Activated gamma-delta T cell treated with anti-CD3 and anti-CD28 coated beads, Interleukin-2, amount 50 U/mL, for 16 hours (primary cell): ENCODE measurements around the gene TSHZ2.
"Not testable (repeated sequence)": the region's sequence is repeated elsewhere in the genome, so short reads cannot be mapped to it uniquely, and the experiment has no call there.

ENCODE experiments used
- DNase-seq: peaks from one replicate; pipeline ENCODE4 v3.0.0-alpha.2; 2020; ENCODE audit warnings: low read depth

TSHZ2 gene

DNA sequence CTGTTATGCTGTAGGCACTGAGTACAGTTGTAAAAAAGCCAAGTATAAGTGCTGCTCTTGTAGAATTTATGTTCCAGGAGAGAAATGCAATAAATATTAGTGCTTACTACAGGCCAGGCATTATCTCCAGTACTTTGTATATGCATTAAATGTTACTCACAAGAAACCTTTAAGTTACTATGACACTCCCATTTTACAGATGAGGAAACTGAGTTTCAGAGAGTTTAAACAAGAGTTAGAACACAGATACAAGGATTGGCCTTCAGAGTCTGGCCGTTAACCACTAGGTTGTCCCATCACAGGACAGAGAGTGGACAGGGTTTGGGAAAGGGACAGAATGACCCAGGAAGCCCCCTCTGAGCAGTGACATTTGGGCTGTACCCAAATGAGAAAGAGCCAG, 347.0 kb downstream of the TSHZ2 start:
- DNase-seq: no peak

DNA sequence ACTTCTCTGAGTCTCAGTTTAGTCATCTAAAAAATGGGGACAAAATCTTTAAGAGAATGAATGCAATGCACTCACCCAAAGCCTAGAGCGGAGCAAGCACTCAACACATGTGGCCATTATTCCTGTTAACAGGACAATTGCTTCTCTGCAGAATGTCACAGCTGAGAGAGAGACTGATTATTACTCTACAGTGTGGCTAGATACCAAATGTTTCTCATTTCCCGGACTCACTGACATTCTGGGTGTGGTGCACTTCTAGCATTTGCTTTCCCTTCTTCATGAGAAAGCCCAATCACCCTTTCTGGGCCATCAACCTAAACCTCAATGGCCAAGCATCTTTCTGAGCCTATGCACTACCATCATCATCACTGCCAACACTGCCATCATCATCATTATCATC, 347.6 kb downstream of the TSHZ2 start:
- DNase-seq: no peak

DNA sequence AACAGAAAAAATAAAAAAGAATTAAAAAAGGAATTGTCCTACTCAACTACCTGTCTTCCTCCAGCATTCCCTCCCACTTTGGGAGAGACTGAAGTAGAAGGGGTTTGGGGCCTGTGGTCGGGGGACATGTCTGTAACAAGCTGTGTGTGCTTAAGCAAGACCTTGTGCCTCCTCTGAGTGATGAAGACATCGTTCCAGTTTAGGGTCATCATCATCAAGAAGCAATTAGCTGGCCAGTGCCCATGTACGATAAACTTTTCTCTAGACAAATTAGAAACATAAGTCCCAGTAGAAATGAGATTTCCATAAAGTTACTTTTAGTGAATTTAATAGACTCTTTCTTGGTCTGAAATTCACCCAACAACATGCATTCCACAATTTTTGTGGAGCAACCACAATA, 348.5 kb downstream of the TSHZ2 start:
- no peak for DNase-seq

DNA sequence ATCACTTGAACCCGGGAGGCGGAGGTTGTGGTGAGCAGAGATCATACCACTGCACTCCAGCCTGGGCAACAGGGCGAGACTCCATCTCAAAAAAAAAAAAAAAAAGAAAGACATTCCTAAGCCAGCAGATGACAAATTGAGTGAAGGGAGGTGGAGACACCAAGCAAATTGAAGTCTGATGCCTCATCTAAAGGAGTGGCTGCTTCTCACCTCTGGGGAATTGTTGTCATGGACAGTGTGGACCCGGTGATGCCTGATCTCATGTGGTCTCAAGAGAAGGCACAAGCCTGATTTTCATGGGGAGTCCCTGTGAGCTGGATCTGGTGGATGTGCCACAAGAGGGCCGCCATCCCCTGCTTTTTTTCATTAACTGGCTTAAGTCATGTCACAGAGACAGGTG, 349.4 kb downstream of the TSHZ2 start:
- DNase-seq: no peak

DNA sequence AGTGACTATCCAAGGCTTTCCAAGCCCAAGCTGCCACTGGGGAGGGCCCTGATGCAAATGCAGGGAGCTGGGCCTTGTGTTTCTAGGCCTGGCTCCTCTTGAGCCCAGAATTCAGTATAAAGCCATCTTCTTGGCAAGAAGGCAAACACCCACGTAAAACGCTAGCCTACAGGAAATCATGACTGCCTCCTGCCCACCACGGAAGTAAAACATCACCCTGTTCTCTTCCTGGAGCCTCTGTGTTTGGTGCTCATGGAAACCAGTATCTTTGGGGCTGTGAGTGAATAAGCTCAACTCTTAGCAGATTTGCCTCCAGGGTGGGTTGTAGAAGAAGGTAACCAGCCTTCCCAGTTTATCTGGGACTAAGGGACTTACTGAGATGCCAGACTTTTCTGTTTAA, 350.5 kb downstream of the TSHZ2 start:
- DNase-seq: no peak

DNA sequence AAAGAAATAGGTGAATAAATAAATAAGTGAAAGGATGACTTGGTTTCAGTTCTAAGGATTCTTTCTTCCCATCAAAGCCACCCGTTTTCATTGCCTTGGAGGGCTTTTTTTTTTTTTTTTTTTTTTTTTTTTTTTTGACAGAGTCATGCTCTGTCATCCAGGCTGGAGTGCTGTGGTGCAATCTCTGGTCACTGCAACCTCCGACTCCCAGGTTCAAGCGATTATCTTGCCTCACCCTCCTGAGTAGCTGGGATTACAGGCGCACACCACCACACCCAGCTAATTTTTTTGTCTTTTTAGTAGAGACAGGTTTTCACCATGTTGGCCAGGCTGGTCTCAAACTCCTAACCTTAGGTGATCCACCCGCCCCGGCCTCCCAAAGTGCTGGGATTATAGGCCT, 351.3 kb downstream of the TSHZ2 start:
- DNase-seq: not testable (repeated sequence)

DNA sequence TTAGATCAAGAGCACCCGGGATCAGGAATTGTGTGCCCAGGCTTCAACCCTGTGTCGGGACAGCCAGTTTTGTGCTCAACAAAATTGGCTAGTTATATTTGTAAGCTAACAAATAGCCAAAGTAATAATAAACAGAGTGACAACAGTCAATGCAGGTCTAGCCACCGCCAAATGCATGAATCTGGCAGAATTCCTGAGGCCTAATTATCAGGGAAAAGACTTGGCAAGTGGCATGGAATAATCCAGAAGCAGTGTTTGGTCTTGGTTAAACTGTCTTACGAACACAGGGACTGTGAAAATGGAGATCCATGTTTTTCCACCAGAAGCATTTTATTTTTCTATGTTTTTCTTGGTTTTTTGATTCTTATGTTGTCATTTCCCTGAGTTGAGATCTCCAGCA, 352.7 kb downstream of the TSHZ2 start:
- no peak for DNase-seq

DNA sequence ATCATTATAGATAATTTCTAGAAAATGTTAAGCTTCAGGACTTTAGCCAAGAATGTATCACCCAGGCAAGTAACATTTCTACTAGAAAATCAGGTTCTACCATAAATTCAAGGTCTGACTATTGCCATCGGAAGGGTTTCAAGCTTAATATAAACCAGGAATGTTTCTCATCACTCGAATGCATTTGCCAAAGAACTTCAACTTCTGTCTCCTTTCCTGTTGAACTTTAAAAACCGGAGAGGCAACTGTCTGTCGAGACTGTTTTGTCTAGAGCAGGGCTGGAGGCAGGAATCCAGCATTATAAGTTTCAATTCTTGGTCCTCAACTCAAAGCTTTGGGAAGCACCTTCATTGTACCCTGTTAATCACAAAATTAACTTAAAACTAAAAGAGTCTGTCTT, 356.8 kb downstream of the TSHZ2 start:
- DNase-seq: no peak

DNA sequence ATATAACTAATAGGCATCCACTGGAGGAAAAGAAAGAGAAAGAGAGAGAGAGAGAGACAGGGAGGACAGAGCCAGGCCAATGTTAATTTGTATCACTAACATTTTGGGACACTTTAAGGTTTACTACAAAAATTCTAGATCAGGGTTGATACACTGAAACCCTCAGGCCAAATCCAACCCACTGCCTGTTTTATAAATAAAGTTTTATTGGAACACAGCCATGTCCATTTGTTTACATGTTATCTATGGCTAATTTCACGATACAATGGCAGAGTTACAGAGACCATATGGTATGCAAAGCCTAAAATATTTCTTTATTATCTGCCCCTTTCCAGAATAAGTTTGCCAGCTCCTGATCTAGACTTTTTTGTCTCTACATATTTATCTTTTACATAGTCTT, 357.6 kb downstream of the TSHZ2 start:
- DNase-seq: no peak

DNA sequence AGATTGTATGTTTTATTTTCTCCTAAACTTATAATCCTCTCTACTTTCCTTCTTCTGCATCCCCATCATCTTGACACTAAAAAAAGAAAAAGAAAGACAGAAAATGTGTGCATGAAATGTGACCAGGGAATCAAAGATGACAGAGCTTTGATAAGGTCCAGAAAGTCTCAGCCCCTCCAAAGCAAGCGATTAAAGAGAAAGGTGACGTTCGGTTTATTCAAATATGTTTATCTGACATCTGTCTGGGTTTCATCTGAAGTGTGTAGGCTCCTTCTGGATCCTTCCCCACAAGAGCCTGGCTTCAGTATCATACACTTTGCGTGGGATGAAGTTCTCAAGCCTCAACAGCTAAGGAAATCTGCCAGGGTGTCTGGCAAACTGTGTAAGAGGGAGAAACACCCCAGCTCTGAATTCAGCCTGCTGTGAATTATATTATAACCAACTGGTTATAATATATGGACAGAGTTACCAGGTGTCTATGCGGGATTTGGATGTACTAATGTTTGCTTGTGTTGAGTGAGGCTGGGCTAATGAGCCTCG, 358.5 kb downstream of the TSHZ2 start:
- no peak for DNase-seq

DNA sequence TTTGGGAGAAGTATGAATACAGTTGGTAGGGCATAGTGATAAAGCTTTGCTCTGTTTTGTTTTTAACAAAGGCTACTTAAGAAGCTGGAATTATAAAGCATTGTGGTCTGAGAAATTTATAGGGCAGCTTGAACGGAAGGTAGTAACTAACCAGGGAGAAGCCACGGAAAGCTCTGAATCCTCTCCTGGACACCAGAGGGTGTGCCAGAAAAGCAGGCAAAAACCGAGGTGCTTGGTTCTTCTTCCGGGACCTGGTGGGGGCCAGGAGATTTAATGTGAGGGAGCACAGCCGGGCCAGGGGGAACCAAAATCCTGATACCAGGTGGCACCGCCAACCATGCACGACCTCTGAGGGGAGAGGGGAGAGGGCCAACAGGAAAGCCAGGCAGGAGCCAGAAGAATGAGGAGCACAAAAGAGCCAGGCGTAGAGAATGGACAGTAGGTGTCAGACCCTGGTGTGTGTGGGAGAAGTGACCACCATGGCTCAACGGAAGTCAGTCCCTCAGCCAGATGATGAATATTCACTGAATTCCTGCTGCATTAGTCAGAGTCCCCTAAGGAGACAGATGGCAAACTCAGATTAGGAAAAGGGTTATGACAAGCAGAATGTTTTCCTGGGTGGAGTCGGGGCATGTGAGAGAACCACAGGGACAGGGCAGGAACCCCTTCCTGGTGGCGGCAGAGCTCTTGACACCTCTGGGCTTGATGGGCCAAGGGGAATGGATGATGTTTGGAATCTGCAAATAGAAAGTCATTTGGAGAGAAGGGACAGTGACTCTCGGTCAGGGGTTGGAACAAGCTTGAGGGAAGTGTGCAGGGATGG, 359.2 kb downstream of the TSHZ2 start:
- DNase-seq: no peak

DNA sequence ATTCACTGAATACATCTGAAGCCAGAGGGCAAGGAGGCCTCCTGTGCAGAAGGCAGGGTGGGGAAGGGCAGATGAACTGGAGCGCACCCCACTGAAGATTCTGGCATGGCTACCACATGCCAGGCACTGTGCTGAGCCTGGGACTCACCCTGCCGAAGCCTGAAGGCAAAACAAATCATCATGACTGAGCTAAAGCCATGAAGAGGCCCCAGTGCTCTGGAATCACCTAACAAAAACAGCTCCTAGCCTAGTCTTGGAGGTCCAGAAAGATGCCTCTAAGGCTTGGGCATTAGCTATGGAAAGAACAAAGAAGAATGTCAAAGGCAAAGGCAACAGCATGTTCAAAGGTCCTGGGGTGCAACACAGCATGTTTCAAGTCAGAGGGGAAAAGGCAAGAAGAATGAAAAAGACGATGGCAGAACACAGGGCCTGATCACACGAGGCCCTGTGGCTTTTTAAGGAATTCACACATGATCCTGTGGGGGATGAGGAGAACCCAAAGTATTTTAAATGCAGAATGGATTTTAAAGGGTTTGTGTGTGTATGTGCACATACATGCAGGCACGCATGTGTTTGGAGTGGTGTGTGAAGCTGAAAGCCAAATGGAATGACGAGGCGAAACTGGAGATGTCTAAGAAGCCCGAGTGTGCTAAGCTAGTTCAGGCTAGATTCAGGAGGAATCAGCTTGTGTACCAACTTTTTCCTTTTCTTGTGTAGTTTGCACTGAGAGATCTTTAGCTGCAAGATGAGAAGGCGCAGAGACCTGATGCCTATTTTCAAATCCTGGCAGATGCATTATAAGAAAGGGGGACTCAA, 360.1 kb downstream of the TSHZ2 start:
- no peak for DNase-seq

DNA sequence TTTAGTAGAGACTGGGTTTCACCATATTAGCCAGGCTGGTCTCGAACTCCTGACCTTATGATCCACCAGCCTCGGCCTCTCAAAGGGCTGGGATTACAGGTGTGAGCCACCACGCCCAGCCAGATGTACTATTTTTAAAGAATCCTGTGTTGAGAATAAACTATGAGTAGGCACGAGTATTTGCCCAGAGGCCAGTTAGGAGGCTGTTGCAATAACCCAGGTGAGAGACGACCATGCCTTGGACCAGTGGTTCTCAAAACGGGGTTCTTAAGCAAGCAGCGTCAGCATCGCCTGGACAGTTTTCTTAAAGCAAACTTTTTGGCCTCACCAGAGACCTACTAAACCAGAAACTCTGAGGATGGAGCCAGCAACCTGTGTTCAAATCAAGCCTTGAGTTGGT, 362.7 kb downstream of the TSHZ2 start:
- no peak for DNase-seq

DNA sequence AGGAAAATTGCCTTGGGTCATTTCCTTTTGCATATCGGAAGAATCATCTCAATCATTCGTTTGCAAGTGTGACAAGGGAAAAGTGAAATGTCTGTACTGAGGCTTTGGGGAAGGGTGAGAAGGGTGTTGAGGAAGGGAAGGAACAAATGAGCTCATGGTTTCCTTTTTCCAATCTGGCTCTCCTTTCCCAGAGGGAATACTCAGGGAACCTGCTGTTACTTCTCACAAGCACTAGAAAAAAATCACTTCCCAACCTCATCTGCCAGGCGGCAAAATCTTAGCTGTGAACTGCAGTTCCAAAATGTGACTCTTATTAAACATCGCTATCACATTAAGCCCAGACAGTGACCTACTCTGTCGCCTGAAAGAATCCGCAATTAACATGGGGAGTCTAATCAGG, 363.4 kb downstream of the TSHZ2 start:
- DNase-seq: no peak

DNA sequence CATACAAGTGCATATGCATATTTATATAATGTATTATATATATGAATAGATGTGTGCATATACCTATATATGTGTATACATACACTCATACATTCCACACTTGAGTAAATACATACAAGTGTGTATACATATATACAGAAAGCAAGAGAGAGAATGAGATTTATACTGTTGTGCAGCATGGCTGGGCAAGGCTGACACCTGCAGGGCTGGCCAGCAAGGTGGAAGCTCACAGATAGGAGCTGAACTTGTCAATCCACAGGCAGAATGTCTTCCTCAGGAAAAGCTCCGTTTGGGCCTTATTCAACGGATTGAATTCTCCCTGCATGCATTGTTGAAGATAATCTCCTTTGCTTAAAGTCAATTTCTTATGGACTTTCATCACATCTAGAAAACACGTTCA, 364.7 kb downstream of the TSHZ2 start:
- no peak for DNase-seq

DNA sequence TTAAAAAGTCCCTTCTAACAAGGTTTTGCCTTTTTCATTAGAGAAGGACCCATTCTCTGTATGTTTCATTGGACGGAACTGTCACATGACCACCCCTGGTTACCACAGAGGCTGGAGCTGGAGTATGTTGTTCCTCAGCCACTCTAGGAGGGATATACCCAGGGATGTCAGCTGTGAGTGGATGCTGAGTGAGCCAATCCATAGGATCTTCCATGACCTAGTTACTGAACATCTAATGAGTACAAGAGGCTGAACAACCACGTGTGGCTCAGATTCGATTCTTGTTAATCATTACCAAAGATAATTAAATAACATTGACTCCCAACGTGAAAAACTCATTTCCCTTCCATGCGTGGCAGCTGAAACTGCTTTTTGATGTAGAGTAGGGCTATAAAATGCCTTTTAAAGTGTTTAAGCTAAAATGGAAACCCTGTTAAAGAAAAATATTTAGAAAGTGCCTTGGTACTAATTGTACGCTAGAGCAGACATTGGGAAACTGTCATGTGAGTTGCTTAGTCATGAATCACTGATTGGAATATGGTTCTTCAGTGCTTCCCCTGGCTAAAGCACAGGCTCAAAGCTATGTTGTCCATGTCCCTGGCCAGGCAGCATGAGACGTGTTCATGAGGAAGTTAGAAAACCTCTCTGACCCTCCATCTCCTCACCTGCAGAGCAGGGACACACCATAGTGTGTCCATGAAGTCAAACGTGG, 365.4 kb downstream of the TSHZ2 start:
- no peak for DNase-seq

DNA sequence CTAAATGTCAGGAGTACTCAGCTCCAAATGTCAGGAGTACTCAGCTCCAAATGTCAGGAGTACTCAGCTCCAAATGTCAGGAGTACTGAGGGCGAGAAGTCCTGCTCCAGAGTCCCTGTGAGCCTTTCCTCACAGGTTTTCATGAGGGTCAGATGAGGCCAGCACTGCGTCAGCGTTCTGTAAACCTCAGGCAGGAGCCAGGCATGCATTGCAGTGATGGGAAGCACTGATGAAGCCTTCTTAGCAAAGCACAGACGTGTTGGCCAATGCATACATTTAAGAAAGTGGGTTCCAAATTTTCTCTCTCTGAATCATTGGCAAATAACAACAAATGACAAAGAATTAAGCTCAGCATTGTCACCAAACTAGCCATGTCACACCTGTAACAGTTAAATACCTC, 366.6 kb downstream of the TSHZ2 start:
- DNase-seq: no peak

DNA sequence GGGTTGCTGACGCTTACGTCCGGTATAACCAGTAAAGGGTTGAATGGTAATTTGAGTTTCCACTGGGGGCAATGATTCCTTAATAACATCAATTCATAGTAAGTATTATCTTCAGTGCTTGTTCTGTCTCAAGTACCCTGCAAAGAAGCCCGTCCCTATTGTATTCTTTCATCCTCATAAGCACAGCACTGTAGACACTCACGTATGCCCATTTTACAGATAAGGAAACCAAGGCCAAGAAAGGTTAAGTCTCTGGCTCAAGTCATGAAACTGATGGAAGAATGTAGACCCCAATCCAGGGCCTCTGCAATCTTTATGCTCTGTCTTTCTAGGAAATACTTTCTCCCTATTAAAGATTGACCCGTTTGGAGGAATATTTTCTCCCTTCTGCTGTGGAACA, 370.3 kb downstream of the TSHZ2 start:
- no peak for DNase-seq

DNA sequence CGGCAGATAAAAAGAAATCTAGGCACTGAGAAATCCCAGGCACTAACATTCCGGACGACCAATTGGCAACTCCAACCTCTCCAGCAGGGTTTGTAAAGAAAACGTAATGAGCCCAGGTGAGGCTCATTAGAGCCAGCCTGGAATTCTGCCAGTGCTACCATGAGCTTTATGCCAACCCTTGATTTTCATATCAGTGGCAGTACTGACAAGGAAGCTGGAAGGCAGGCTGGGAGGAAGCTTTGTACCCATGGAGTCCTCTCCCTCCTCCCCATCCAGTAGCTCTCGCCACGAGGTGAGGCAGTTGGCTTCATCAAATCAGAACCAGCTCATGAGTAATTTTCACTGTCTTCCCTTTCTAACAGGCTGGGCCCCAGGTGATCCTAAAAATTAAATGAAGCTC, 371.3 kb downstream of the TSHZ2 start:
- DNase-seq: no peak

DNA sequence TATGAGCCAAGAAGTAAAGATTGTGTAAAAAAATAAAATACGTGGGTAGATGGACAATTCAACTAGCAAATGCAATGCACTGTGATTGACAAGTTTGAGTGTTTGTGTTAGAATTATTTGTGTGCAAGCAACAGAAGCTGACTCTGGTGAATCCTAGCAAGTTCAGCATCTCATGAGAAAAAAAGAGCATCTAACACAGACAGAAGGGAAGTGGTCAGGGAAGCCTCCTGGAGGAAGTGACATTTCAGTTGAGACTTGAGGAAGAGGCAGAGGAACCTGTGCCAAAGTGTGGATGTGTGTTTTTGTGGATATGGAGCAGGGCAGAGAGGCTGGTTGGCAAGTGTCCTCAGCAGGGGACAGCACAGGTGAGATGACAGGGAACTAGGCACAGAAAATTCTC, 372.7 kb downstream of the TSHZ2 start:
- no peak for DNase-seq

DNA sequence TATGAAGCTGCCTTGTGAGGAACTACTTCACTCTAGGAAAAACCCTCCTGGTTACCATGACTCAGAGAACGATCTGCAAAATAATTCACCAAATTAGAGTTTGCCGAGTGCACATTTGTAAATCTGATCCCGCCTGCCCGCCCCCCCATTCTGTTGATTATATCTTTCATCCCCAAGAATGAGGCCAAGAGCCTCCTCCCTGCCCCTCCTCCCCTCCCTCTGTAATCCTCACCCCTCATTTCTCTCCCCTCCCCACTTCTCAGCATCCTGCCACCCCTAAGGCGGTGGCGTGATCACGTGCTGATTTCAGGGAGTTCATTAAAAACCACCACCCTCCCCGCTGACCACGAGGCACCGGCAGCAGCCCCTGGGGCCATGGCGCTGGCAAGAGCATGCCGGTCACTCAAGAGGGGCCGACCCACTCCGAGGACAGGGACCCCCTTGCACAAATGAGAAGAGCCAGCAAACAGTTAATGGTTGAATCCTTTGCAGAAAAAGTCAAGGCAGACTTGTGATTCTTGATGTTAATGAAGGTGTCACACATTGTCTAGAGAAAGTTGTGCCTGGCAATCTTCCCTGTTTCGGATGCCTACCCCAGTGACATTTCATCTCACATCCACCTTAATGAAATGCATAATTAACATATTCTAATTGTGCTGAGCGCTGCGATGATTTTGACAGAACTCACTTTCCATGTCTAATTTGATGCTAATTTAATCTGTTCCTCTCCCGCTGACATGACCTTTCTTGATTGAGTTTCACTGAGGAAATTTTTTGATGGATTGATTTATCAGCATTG, 373.6 kb downstream of the TSHZ2 start:
- DNase-seq: no peak

DNA sequence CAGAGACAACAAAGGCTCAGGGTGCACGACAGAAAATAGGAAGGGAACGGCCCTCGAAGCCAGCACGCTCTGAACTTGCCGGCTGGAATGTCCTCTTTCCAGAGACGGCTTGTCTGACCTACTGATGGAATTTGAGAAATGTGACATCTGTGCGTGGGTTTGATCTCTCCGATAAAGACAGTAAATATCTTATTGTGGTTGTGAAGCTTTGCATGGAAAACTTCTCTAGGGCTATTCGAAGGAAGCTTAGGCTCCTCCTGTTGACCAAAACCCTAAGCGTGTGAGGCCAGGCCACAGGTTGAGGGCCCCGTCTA, 374.1 kb downstream of the TSHZ2 start:
- DNase-seq: no peak
